ENCODE results near the gene GRAMD2B. TPM values are rescaled to one million over a fixed set of nuclear protein-coding genes. Genes with fewer than 3 reads are reported as not detected.

GRAMD2B gene
- total RNA-seq, 1 experiment from 2014 or later: 6.7 TPM

DNA sequence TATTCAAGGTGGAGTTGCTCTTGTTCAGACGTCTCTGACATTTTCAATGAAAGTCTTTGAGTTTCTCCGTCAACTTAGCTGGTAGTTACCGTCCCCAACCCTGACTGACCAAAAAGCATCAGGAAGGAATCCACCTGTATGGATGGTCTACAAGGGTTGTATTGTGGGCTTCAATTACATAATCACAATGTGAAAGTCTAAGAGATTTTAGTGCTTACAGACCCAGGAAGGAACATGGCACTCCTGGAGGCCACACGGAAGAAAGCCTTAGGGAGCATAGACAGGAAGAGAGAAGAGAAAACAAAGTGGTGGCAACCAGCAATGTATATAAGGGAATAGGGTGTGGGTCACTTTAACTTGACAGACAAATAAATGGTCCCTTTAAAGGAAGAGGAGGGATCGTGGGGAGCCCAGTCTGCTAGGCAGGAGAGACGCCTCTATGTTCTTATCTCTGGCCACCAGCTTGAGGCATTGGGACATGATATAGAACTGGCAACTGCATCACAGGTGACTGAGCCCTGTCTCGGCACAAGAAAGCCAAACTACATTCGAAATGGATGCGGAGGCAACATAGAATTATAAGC, 91.4 kb downstream of the GRAMD2B start:
- no peak overlapping the region for H3K4me2 ChIP-seq (ENCODE audit: insufficient read depth, insufficient read length, low read length)
- H3K4me1 ChIP-seq (ENCODE audit: insufficient read depth, low read length): peaks cover 3% of the 10 kb centered on the region; the same call in 1 of the 2 replicates
- H3K18ac ChIP-seq (ENCODE audit: insufficient read length, low read depth, low read length): no peak overlapping the region
- no peak overlapping the region for H3K4ac ChIP-seq (ENCODE audit: low read depth, low read length)
- no peak overlapping the region for H2AFZ ChIP-seq (ENCODE audit: low read length)
- H3K56ac ChIP-seq (ENCODE audit: insufficient read length, low read depth, low read length): no peak overlapping the region
- H3K23ac ChIP-seq (ENCODE audit: insufficient read length, low read depth, low read length): no peak overlapping the region
- H3K9me3 ChIP-seq (ENCODE audit: control insufficient read depth, low read depth, low read length): no peaks in the 10 kb centered on the region
- TF ChIP-seq, protein P1, sequence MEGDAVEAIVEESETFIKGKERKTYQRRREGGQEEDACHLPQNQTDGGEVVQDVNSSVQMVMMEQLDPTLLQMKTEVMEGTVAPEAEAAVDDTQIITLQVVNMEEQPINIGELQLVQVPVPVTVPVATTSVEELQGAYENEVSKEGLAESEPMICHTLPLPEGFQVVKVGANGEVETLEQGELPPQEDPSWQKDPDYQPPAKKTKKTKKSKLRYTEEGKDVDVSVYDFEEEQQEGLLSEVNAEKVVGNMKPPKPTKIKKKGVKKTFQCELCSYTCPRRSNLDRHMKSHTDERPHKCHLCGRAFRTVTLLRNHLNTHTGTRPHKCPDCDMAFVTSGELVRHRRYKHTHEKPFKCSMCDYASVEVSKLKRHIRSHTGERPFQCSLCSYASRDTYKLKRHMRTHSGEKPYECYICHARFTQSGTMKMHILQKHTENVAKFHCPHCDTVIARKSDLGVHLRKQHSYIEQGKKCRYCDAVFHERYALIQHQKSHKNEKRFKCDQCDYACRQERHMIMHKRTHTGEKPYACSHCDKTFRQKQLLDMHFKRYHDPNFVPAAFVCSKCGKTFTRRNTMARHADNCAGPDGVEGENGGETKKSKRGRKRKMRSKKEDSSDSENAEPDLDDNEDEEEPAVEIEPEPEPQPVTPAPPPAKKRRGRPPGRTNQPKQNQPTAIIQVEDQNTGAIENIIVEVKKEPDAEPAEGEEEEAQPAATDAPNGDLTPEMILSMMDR (conservative IDR thresholded peaks at IDR 0.05): no peak
- Mint-ChIP-seq H3K27me3 (ENCODE audit: low read depth) (no peaks in the 10 kb centered on the region; the same call in 1 of the 2 replicates), H3K27ac (no peak overlapping the region), H3K4me1 (peaks cover 7% of the 10 kb centered on the region in 2 experiments), H3K9me3 (peaks cover 3% of the 10 kb centered on the region in 2 experiments; a peak in 1 of 5 replicates), H3K4me3 (no peak overlapping the region), H3K36me3 (ENCODE audit: insufficient read depth in 1 of 3, low read depth in 3 of 3) (peaks cover 0 to 3% (median 0%) of the 10 kb centered on the region in 3 experiments; a peak in 2 of 7 replicates)
- H3K79me1 ChIP-seq (ENCODE audit: insufficient read depth, low read depth, low read length, poor library complexity, severe bottlenecking): no peaks in the 10 kb centered on the region
- H4K20me1 ChIP-seq (ENCODE audit: control insufficient read depth, insufficient read depth, insufficient read length): no peaks in the 10 kb centered on the region
- no peak overlapping the region for H2BK15ac ChIP-seq (ENCODE audit: low read depth, low read length)
- H4K5ac ChIP-seq (ENCODE audit: insufficient read length, low read depth, low read length): no peak overlapping the region
- DNase-seq: no peak
- no peak overlapping the region for H3K9ac ChIP-seq (ENCODE audit: extremely low read depth, insufficient read length, low read length)
- no peak overlapping the region for H2BK5ac ChIP-seq (ENCODE audit: insufficient read length, low read length)
- H4K91ac ChIP-seq (ENCODE audit: insufficient read length, low read depth, low read length): no peak overlapping the region
- no peaks in the 10 kb centered on the region for H3K79me2 ChIP-seq (ENCODE audit: insufficient read depth, low read length)
- no peak overlapping the region for H2BK120ac ChIP-seq (ENCODE audit: low read depth, low read length, poor library complexity, severe bottlenecking)
- no peak overlapping the region for H2BK12ac ChIP-seq (ENCODE audit: insufficient read length, low read depth, low read length)
- no peak overlapping the region for H2AK5ac ChIP-seq (ENCODE audit: insufficient read length, low read length)
- no peak overlapping the region for H3T11ph ChIP-seq (ENCODE audit: low read length)
- H3K27ac ChIP-seq (ENCODE audit: insufficient read length, low read depth, low read length): no peak overlapping the region
- H4K8ac ChIP-seq (replicated peaks; ENCODE audit: insufficient read length, low read depth, low read length): no peak overlapping the region
- H3K27me3 ChIP-seq (ENCODE audit: insufficient read depth, low read length): no peaks in the 10 kb centered on the region
- H3K23me2 ChIP-seq (ENCODE audit: insufficient read length, low read depth, low read length, poor library complexity, severe bottlenecking): no peaks in the 10 kb centered on the region
- H2BK20ac ChIP-seq (ENCODE audit: low read depth, low read length, poor library complexity, severe bottlenecking): no peak overlapping the region
- no peak overlapping the region for H3K14ac ChIP-seq (ENCODE audit: insufficient read depth, low read length)
- WGBS (ENCODE audit: extremely low coverage, insufficient read length, low lambda C conversion rate): no CpG with 5 or more reads among the region's 9 CpGs
